Activated CD4-positive, alpha-beta T cell treated with anti-CD3 and anti-CD28 coated beads, Interleukin-2, amount 50 U/mL, for 24 hours (primary cell): ENCODE results near the gene ESYT2.
"Not testable (repeated sequence)": the region's sequence is repeated elsewhere in the genome, so short reads cannot be mapped to it uniquely, and the experiment has no call there.

Experiments used
- DNase-seq, 2 donors: peaks; one replicate each; pipeline ENCODE4 v3.0.0-alpha.2; 2020; ENCODE audit warnings: low read depth in 1 of 2, low spot score in 1 of 2

ESYT2 gene

GRCh38 chr7:158702196-158702595, 127.1 kb downstream of the ESYT2 start:
- DNase-seq: no peak

- DNase-seq: no peak
Measured at GRCh38 chr7:158700008-158700407, 129.3 kb downstream of the ESYT2 start.

GRCh38 chr7:158699341-158699740, 130.0 kb downstream of the ESYT2 start:
- no peak for DNase-seq

- DNase-seq: no peak
Measured at GRCh38 chr7:158698657-158699195, 130.6 kb downstream of the ESYT2 start.

GRCh38 chr7:158697597-158697996, 131.7 kb downstream of the ESYT2 start:
- DNase-seq: not testable (repeated sequence)

GRCh38 chr7:158695726-158696452, 133.4 kb downstream of the ESYT2 start:
- peak in 1 of 2 donors; percentile 45 for DNase-seq

GRCh38 chr7:158695056-158695455, 134.3 kb downstream of the ESYT2 start:
- DNase-seq: no peak

- DNase-seq: no peak
Measured at GRCh38 chr7:158694650-158695049, 134.7 kb downstream of the ESYT2 start.

GRCh38 chr7:158689488-158689887, 139.8 kb downstream of the ESYT2 start:
- no peak for DNase-seq

GRCh38 chr7:158687406-158687805, 141.9 kb downstream of the ESYT2 start:
- DNase-seq: no peak

GRCh38 chr7:158685693-158686092, 143.6 kb downstream of the ESYT2 start:
- no peak for DNase-seq

- no peak for DNase-seq
Measured at GRCh38 chr7:158684329-158684728, 145.0 kb downstream of the ESYT2 start.

GRCh38 chr7:158683541-158683940, 145.8 kb downstream of the ESYT2 start:
- no peak for DNase-seq

- no peak for DNase-seq
Measured at GRCh38 chr7:158682456-158682855, 146.9 kb downstream of the ESYT2 start.
